ENCODE measurements around the gene HPSE2. TPM values are rescaled to one million over a fixed set of nuclear protein-coding genes. Genes with fewer than 3 reads are reported as not detected.
A peak's percentile ranks its signal among the peaks of the same experiment; 100 is the strongest.

HPSE2 gene
- total RNA-seq, 2 experiments from 2014 or later = not detected

GRCh38 chr10:98414578-98414931 lies 821.1 kb downstream of the HPSE2 start:
- ATAC-seq (ENCODE audit: poor library complexity) (no peak), DNase-seq (no peak)
- intact Hi-C loops (cut with DNase I, micrococcal nuclease) = no loop called here
- Histone ChIP-seq H3K36me3 (ENCODE audit: insufficient read depth, low read length) (peaks cover 14% of the 10 kb centered on the region), H3K27ac (ENCODE audit: low read depth in 1 of 2, low read length in 2 of 2) (peak overlapping the region; percentile 45 to 73), H3K4me1 (ENCODE audit: insufficient read depth, low read length) (peaks cover 17% of the 10 kb centered on the region), H3K27me3 (ENCODE audit: control insufficient read depth in 1 of 2, insufficient read depth in 2 of 2, low read length in 2 of 2) (no peaks in the 10 kb centered on the region), H3K4me3 (ENCODE audit: low read length) (peak overlapping the region; percentile 59), H3K9me3 (ENCODE audit: control insufficient read depth in 1 of 2, insufficient read depth in 1 of 2, low read length in 2 of 2) (no peaks in the 10 kb centered on the region)
- no peaks in the 10 kb centered on the region for H3K27me3 Mint-ChIP-seq
- H3K4me1 Mint-ChIP-seq (ENCODE audit: low read depth) = peaks cover 26% of the 10 kb centered on the region
- ChIA-PET POLR2A (interaction anchor here (1.2 kb wide), 1 partner anchor 31 kb away, joined by 5 read pairs; no protein-coding TSS in a partner anchor), CTCF (interaction anchor here (2.8 kb wide), 1 partner anchor 11 kb away, joined by 11 read pairs; no protein-coding TSS in a partner anchor)
- H3K9me3 Mint-ChIP-seq = no peaks in the 10 kb centered on the region
- H3K4me3 Mint-ChIP-seq = peak overlapping the region; percentile 98
- peaks cover 36% of the 10 kb centered on the region for H3K36me3 Mint-ChIP-seq (ENCODE audit: low read depth)
- TF ChIP-seq, protein P1, sequence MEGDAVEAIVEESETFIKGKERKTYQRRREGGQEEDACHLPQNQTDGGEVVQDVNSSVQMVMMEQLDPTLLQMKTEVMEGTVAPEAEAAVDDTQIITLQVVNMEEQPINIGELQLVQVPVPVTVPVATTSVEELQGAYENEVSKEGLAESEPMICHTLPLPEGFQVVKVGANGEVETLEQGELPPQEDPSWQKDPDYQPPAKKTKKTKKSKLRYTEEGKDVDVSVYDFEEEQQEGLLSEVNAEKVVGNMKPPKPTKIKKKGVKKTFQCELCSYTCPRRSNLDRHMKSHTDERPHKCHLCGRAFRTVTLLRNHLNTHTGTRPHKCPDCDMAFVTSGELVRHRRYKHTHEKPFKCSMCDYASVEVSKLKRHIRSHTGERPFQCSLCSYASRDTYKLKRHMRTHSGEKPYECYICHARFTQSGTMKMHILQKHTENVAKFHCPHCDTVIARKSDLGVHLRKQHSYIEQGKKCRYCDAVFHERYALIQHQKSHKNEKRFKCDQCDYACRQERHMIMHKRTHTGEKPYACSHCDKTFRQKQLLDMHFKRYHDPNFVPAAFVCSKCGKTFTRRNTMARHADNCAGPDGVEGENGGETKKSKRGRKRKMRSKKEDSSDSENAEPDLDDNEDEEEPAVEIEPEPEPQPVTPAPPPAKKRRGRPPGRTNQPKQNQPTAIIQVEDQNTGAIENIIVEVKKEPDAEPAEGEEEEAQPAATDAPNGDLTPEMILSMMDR (IDR thresholded peaks at IDR 0.05) = no peak
- H3K27ac Mint-ChIP-seq = peak overlapping the region; percentile 95

DNA sequence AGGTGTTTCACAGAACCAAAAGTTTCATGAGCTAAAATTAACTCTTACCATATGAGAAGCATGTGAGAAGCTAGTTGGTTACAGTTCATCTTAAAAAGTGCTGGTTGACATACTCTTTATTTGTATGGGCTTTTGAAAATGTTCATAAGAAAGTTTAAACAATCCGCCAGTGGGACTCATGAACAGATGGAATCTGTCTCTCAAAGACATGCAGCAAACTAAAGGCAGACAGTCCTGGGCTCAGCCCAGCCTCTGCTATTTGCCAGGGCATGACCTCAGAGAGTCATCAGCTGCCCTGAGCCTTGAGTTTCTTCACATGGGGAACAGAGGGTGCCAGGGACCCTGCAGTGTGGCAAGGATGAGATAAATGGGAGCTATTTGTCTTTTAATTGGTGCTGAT lies 823.9 kb downstream of the HPSE2 start:
- no peak overlapping the region for H3K27ac ChIP-seq (ENCODE audit: low read depth in 1 of 2, low read length in 2 of 2)
- Mint-ChIP-seq H3K27ac (no peak overlapping the region), H3K4me3 (no peak overlapping the region), H3K27me3 (no peaks in the 10 kb centered on the region), H3K9me3 (no peaks in the 10 kb centered on the region), H3K36me3 (ENCODE audit: low read depth) (peaks cover 13% of the 10 kb centered on the region), H3K4me1 (ENCODE audit: low read depth) (peaks cover 26% of the 10 kb centered on the region)
- peaks cover 17% of the 10 kb centered on the region for H3K4me1 ChIP-seq (ENCODE audit: insufficient read depth, low read length)
- DNase-seq (no peak), ATAC-seq (ENCODE audit: poor library complexity) (no peak)
- intact Hi-C loops (cut with DNase I, micrococcal nuclease) = no loop called here
- H3K4me3 ChIP-seq (ENCODE audit: low read length) = no peak overlapping the region
- H3K27me3 ChIP-seq (ENCODE audit: control insufficient read depth in 1 of 2, insufficient read depth in 2 of 2, low read length in 2 of 2) = no peaks in the 10 kb centered on the region
- TF ChIP-seq, protein P1 (IDR thresholded peaks at IDR 0.05) = no peak
- ChIA-PET POLR2A (no interaction called here), CTCF (no interaction called here)
- no peaks in the 10 kb centered on the region for H3K9me3 ChIP-seq (ENCODE audit: control insufficient read depth in 1 of 2, insufficient read depth in 1 of 2, low read length in 2 of 2)
- H3K36me3 ChIP-seq (ENCODE audit: insufficient read depth, low read length) = peaks cover 2% of the 10 kb centered on the region

DNA sequence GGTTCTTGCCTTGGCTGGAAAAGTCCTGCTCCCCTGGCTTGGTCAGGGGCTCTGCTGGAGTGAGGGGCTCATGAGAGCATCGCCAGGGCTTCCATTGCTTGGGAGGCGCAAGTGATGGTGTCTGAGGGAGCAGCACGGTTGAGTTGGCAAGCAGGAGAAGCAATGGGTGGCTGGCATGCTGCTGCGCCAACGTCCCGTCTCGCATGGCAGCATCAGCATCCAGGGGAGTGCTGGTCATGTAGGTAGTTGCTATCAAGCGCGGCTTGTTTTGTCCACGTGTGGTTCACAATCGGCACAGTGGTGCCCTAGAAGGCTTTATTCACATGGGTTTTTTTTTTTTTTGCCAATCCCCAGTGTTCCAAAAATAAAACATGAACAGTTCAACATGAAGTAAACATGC lies 824.5 kb downstream of the HPSE2 start:
- Mint-ChIP-seq H3K27me3 (no peaks in the 10 kb centered on the region), H3K36me3 (ENCODE audit: low read depth) (peaks cover 9% of the 10 kb centered on the region), H3K9me3 (no peaks in the 10 kb centered on the region), H3K4me3 (no peak overlapping the region), H3K4me1 (ENCODE audit: low read depth) (peaks cover 26% of the 10 kb centered on the region), H3K27ac (no peak overlapping the region)
- ChIA-PET CTCF (no interaction called here), POLR2A (no interaction called here)
- no peaks in the 10 kb centered on the region for H3K36me3 ChIP-seq (ENCODE audit: insufficient read depth, low read length)
- no peak overlapping the region for H3K4me3 ChIP-seq (ENCODE audit: low read length)
- no peaks in the 10 kb centered on the region for H3K9me3 ChIP-seq (ENCODE audit: control insufficient read depth in 1 of 2, insufficient read depth in 1 of 2, low read length in 2 of 2)
- H3K27me3 ChIP-seq (ENCODE audit: control insufficient read depth in 1 of 2, insufficient read depth in 2 of 2, low read length in 2 of 2) = no peaks in the 10 kb centered on the region
- H3K4me1 ChIP-seq (ENCODE audit: insufficient read depth, low read length) = peaks cover 17% of the 10 kb centered on the region
- TF ChIP-seq, protein P1 (IDR thresholded peaks at IDR 0.05) = no peak
- intact Hi-C loops (cut with DNase I, micrococcal nuclease) = no loop called here
- no peak for ATAC-seq (ENCODE audit: poor library complexity)
- H3K27ac ChIP-seq (ENCODE audit: low read depth in 1 of 2, low read length in 2 of 2) = no peak overlapping the region
- DNase-seq = no peak

All from CD4-positive, alpha-beta T cell (primary cell).